ENCODE measurements around the gene MAMDC4. TPM values are rescaled to one million over a fixed set of nuclear protein-coding genes. Genes with fewer than 3 reads are reported as not detected.

The MAMDC4 gene
- total RNA-seq, 2 experiments from 2014 or later = 14.1 to 15.3 TPM

DNA sequence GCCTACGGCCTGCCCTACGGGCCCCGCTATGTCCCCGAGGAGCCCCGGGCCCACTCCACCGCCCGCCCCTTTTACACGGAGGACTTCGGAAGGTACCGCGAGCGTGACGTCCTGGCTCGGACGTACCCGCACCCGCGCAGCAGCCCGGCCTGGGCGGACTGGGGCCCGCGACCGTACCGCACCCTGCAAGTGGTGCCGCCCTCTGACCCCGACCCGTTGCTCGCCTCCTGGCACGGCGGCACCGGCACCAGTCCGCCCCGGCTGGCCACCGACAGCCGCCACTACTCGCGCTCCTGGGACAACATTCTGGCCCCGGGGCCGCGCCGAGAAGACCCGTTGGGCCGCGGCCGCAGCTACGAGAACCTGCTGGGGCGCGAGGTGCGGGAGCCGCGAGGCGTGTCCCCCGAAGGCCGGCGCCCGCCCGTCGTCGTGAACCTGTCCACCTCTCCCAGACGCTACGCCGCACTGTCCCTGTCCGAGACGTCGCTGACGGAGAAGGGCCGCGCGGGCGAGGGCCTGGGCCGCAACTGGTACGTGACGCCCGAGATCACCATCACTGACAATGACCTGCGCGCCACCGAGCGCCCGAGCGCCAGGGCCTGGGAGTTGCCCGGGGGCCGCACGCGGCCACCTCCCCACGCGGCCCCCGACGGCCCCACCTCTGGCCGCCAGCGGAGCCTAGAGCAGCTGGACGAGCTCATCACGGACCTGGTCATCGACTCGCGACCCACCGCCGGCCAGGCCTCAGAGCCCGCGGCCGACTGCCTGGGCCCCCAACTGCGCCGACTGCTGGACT is 6.5 kb upstream of the MAMDC4 start:
- ChIA-PET CTCF (interaction anchor here (1.0 to 4.3 kb wide), 2 partner anchors 11 to 36 kb away, joined by 3 to 18 read pairs; no protein-coding TSS in a partner anchor), POLR2A (interaction anchor here (0.6 kb wide), 1 partner anchor 34 kb away, joined by 4 read pairs; no protein-coding TSS in a partner anchor)

- ChIA-PET POLR2A (interaction anchor here (1.1 to 1.7 kb wide), 2 partner anchors 10 to 14 kb away, joined by 3 to 4 read pairs; no protein-coding TSS in a partner anchor), CTCF (interaction anchor here (1.0 to 4.3 kb wide), 3 partner anchors 10 to 55 kb away, joined by 3 to 18 read pairs (median 6); no protein-coding TSS in a partner anchor)
These were observed 5.6 kb upstream of the MAMDC4 start for GRCh38 chr9:136846376-136847087.

- POLR2A ChIA-PET = interaction anchor here (1.1 to 1.7 kb wide), 3 partner anchors 9 to 15 kb away, joined by 3 to 6 read pairs (median 4); no protein-coding TSS in a partner anchor
- CTCF ChIA-PET = interaction anchor here (1.0 to 4.3 kb wide), 4 partner anchors 24 to 188 kb away, joined by 3 to 18 read pairs (median 5); no protein-coding TSS in a partner anchor
These were observed 4.9 kb upstream of the MAMDC4 start for GRCh38 chr9:136847088-136847825.

GRCh38 chr9:136847826-136848392 is 4.2 kb upstream of the MAMDC4 start:
- POLR2A ChIA-PET = interaction anchor here (0.7 to 1.7 kb wide), 4 partner anchors 8 to 54 kb away, joined by 3 to 6 read pairs (median 4); no protein-coding TSS in a partner anchor
- CTCF ChIA-PET = interaction anchor here (0.6 to 2.4 kb wide), 8 partner anchors 24 to 212 kb away, joined by 3 to 6 read pairs (median 4); no protein-coding TSS in a partner anchor

GRCh38 chr9:136848393-136849037 is 3.6 kb upstream of the MAMDC4 start:
- POLR2A ChIA-PET = interaction anchor here (0.7 to 1.7 kb wide), 3 partner anchors 12 to 54 kb away, joined by 3 to 6 read pairs (median 4); no protein-coding TSS in a partner anchor

GRCh38 chr9:136849038-136849959 is 2.8 kb upstream of the MAMDC4 start, which contains the start of gene PHPT1:
Gene PHPT1, plus strand, starts transcription at chr9:136849409. Its CDS starts 22 bp downstream, at chr9:136849431.
- CTCF ChIA-PET = interaction anchor here (0.9 to 2.4 kb wide), 3 partner anchors 11 to 99 kb away, joined by 3 to 6 read pairs (median 4); no protein-coding TSS in a partner anchor
- POLR2A ChIA-PET = interaction anchor here (1.7 kb wide), 1 partner anchor 13 kb away, joined by 6 read pairs; no protein-coding TSS in a partner anchor

More at GRCh38 chr9:136848393-136849037, 3.6 kb upstream of the MAMDC4 start:
- CTCF ChIA-PET = interaction anchor here (0.6 to 2.4 kb wide), 7 partner anchors 25 to 211 kb away, joined by 3 to 6 read pairs (median 4); no protein-coding TSS in a partner anchor

DNA sequence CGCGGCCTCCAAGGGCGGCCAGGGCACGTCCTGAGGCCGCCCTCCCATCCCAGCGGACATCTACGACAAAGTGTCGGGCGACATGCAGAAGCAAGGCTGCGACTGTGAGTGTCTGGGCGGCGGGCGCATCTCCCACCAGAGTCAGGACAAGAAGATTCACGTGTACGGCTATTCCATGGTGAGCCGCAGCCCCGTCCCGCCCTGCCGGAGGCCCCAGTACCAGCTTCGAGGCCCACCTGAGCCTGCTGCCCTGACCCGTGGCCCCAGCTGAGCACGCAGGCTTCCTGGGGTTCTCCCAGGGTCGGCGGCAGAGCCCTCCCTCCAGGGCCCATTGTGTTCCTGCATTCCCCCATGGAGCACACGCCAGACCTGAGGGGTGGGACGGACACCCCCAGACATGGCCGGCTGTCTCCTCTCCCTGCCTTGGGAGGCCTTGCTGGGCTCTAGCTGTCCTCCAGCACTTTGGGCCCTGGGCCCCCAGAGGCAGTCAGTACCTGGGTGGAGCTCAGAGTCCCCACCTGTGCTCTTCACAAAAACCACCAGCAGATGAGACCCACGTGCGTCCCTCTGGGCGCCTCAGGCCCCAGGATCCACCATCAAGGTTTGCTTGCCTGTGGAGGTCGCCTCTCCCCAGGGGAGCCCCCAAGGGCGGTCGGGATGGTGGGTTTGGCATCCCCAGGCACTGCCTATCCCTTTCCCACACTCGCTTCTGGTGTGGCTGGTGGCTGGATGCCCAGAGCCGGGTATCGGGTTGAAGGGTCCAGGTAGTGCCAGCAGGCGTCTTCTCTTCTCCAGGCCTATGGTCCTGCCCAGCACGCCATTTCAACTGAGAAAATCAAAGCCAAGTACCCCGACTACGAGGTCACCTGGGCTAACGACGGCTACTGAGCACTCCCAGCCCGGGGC is 1.9 kb upstream of the MAMDC4 start:
- CTCF ChIA-PET = interaction anchor here (0.9 kb wide), 1 partner anchor 10 kb away, joined by 4 read pairs; no protein-coding TSS in a partner anchor
- POLR2A ChIA-PET = no interaction called here

- POLR2A ChIA-PET = no interaction called here
These were observed 1.0 kb upstream of the MAMDC4 start for GRCh38 chr9:136850866-136851775.

DNA sequence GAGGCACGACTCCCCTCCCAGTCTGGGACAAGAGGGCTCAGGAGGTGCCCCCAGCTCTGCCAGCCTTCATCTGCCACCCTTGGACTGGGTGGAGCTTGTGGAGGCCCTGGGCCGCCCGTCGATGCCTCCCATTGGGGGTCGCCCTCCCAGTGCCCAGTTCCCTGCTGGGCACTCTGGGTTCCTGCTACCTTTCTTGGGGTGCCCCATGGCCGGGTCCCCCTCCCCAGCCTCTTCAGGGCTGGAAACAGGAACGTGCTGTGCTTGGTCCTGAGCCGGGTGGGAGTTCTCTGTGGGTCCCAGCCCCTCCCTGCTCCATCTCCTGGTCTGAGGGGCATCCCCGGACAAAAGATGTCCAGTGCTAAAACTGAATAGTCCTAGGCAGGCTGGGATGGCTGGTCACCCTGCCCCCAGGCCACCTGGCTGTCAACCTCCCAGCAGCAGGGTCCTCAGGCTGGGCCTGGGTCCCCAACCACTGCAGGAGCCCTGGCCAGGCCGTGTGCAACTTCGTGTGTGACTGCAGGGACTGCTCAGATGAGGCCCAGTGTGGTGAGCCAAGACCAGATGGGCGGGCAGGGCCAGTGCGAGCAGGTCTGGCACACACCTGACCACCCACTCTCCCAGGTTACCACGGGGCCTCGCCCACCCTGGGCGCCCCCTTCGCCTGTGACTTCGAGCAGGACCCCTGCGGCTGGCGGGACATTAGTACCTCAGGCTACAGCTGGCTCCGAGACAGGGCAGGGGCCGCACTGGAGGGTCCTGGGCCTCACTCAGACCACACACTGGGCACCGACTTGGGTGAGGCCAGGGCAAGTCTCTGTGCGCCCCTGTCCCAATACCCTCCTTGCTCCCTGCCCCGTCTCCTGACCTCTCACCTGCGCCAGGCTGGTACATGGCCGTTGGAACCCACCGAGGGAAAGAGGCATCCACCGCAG is 784 bp downstream of the MAMDC4 start:
- POLR2A ChIA-PET = no interaction called here
- CTCF ChIA-PET = interaction anchor here (0.6 kb wide), 1 partner anchor 121 kb away, joined by 3 read pairs; no protein-coding TSS in a partner anchor

More at GRCh38 chr9:136850866-136851775, 1.0 kb upstream of the MAMDC4 start:
- CTCF ChIA-PET = interaction anchor here (1.3 kb wide), 1 partner anchor 9 kb away, joined by 4 read pairs; the partner anchor contains the start of gene AJM1

DNA sequence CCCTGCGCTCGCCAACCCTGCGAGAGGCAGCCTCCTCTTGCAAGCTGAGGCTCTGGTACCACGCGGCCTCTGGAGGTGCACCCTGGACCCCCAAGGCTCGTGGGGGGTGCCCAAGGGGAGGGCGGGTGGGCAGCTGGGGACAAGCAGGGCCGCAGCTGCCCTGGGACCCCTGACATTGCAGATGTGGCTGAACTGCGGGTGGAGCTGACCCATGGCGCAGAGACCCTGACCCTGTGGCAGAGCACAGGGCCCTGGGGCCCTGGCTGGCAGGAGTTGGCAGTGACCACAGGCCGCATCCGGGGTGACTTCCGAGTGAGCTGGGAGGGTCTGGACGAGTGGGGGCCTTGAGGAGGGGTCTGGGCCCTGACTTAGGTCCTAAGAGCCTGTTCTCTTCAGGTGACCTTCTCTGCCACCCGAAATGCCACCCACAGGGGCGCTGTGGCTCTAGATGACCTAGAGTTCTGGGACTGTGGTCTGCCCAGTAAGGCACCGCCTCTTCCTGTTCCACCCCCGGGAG is 1.5 kb downstream of the MAMDC4 start:
- POLR2A ChIA-PET = no interaction called here

GRCh38 chr9:136854113-136854841 is 2.1 kb downstream of the MAMDC4 start:
- ChIA-PET POLR2A (interaction anchor here (0.5 kb wide), 1 partner anchor 15 kb away, joined by 3 read pairs; no protein-coding TSS in a partner anchor), CTCF (no interaction called here)

More for the DNA sequence above, 1.5 kb downstream of the MAMDC4 start:
- CTCF ChIA-PET = no interaction called here

DNA sequence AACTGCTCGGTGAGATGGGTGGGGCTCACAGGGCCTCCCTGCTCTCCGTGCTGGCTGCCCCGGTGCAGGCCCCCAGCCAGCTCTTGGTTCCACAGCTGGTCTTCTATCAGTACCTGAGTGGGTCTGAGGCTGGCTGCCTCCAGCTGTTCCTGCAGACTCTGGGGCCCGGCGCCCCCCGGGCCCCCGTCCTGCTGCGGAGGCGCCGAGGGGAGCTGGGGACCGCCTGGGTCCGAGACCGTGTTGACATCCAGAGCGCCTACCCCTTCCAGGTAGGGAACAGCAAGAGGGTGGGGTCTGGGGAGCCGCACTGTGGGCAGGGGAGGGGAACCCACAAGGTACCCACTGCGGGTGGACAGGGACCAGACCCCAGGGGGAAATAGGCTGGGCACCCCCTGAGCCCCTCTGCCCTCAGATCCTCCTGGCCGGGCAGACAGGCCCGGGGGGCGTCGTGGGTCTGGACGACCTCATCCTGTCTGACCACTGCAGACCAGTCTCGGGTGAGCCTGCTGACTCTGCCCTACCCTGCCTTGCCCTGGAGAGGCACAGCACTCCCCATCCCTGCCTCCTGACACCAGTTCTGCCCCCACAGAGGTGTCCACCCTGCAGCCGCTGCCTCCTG is 2.8 kb downstream of the MAMDC4 start:
- ChIA-PET POLR2A (interaction anchor here (0.5 kb wide), 1 partner anchor 14 kb away, joined by 3 read pairs; no protein-coding TSS in a partner anchor), CTCF (no interaction called here)
